HEK293T (cell line): ENCODE measurements around the gene LENG8.

Source experiments
- BHLHE40 ChIP-seq: fragments of 450-650 bp; IDR thresholded peaks from 2 replicates; pipeline ENCODE4 v1.6.1; 2016; ENCODE audit warnings: mild to moderate bottlenecking, moderate library complexity, borderline replicate concordance
- FOXM1 ChIP-seq: fragments of 450-650 bp; IDR thresholded peaks from 2 replicates; pipeline ENCODE4 v1.6.1; 2017; ENCODE audit warnings: mild to moderate bottlenecking, borderline replicate concordance
- SP1 ChIP-seq: fragments of 450-650 bp; IDR thresholded peaks from 2 replicates; pipeline ENCODE4 v1.6.1; 2017
- TARDBP ChIP-seq: fragments of 450-650 bp; IDR thresholded peaks from 2 replicates; pipeline ENCODE4 v1.6.1; 2016

GRCh38 chr19:54451997-54452396 lies 3.0 kb downstream of the LENG8 start:
- TF ChIP-seq FOXM1 (no peak), BHLHE40 (no peak), SP1 (no peak), TARDBP (no peak)
